ENCODE measurements around the gene CLIC4. TPM values are rescaled to one million over a fixed set of nuclear protein-coding genes. Genes with fewer than 3 reads are reported as not detected.

The CLIC4 gene
- total and polyA plus RNA-seq, 9 of the 15 experiments (the other 6 are each of a cell fraction or from before 2014, with no cell fraction given), result 16.0 to 67.5 (median 38.4) TPM

DNA sequence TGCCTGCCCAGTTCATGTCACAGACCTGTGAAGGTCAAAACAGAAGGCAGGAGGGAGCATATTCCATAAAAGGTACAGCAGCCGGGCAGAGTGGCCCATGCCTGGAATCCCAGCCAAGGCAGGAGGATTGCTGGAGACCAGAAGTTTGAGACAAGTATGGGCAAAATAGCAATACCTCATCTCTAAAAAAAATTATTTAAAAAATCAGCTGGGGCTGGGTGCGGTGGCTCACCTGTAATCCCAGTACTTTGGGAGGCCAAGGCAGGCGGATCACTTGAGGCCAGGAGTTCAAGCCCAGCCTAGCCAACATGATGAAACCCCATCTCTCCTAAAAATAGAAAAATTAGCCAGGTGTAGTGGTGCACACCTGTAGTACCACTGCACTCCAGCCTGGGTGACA lies 120.3 kb downstream of the CLIC4 start:
- H2AFZ ChIP-seq (ENCODE audit: low read depth, low read length), result no peak overlapping the region
- H3K27ac ChIP-seq (ENCODE audit: extremely low read depth, low read depth, low read length), result no peak overlapping the region
- no peaks in the 10 kb centered on the region for H3K9me3 ChIP-seq (replicated peaks; ENCODE audit: control insufficient read depth, insufficient read depth, low read depth, low read length)
- no peaks in the 10 kb centered on the region for H3K79me2 ChIP-seq (ENCODE audit: control insufficient read depth, insufficient read depth, low read length)
- H3K27me3 ChIP-seq (ENCODE audit: control insufficient read depth in 2 of 2, insufficient read depth in 2 of 2, low read length in 2 of 2), result peaks cover 71 to 90% of the 10 kb centered on the region in 2 experiments
- intact Hi-C loops (cut with micrococcal nuclease), result no loop called here
- ChIA-PET POLR2A (no interaction called here), CTCF (ENCODE audit: low intra/inter-chr PET ratio) (no interaction called here)
- peaks cover 0 to 4% of the 10 kb centered on the region in 2 experiments; a peak in 1 of 5 replicates for H3K4me1 ChIP-seq (replicated peaks in 1 of 2; ENCODE audit: control insufficient read depth in 2 of 2, insufficient read depth in 2 of 2, low read length in 2 of 2)
- peaks cover 9% of the 10 kb centered on the region; the same call in 1 of the 2 replicates for H4K20me1 ChIP-seq (replicated peaks; ENCODE audit: control insufficient read depth, insufficient read depth, low read length)
- TF ChIP-seq, protein P1, sequence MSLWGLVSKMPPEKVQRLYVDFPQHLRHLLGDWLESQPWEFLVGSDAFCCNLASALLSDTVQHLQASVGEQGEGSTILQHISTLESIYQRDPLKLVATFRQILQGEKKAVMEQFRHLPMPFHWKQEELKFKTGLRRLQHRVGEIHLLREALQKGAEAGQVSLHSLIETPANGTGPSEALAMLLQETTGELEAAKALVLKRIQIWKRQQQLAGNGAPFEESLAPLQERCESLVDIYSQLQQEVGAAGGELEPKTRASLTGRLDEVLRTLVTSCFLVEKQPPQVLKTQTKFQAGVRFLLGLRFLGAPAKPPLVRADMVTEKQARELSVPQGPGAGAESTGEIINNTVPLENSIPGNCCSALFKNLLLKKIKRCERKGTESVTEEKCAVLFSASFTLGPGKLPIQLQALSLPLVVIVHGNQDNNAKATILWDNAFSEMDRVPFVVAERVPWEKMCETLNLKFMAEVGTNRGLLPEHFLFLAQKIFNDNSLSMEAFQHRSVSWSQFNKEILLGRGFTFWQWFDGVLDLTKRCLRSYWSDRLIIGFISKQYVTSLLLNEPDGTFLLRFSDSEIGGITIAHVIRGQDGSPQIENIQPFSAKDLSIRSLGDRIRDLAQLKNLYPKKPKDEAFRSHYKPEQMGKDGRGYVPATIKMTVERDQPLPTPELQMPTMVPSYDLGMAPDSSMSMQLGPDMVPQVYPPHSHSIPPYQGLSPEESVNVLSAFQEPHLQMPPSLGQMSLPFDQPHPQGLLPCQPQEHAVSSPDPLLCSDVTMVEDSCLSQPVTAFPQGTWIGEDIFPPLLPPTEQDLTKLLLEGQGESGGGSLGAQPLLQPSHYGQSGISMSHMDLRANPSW (CRISPR knock-in tag; IDR thresholded peaks at IDR 0.05), result no peak
- 0 out of 2 replicates have a peak, but pooled peaks have one; percentile 5 for TF ChIP-seq SMC3 (conservative IDR thresholded peaks at IDR 0.05; ENCODE audit: insufficient read depth, low read depth, low read length)
- H3K4me2 ChIP-seq (ENCODE audit: insufficient read depth, low read length), result no peak overlapping the region
- no peaks in the 10 kb centered on the region for H3K9me1 ChIP-seq (ENCODE audit: control insufficient read depth, insufficient read depth, low read length)
- no peak overlapping the region for H3K4me3 ChIP-seq
- in situ Hi-C loops (cut with MboI), result no loop called here
- BruUV-seq (replicated peaks), result no TSS peak
- WGBS (ENCODE audit: insufficient coverage, low coverage, missing lambda C conversion rate), result 0% methylated on average over 3 of the region's 3 CpGs
- FAIRE-seq, result no peak
- no peak for ATAC-seq
- DNase-seq (ENCODE audit: extremely low read depth in 1 of 4, low spot score in 3 of 4), result no peak
- H3K36me3 ChIP-seq (ENCODE audit: control insufficient read depth, insufficient read depth, low read length), result no peaks in the 10 kb centered on the region
- no peak overlapping the region for H3K9ac ChIP-seq (ENCODE audit: insufficient read depth in 1 of 2, low read depth in 2 of 2, low read length in 2 of 2)

Data from K562 (cell line).